ENCODE results near the gene CAMSAP1. TPM values are rescaled to one million over a fixed set of nuclear protein-coding genes. Genes with fewer than 3 reads are reported as not detected.
"Not testable (repeated sequence)": the region's sequence is repeated elsewhere in the genome, so short reads cannot be mapped to it uniquely, and the experiment has no call there.

CAMSAP1 gene
- total and polyA plus RNA-seq, 11 donors, result 10.9 to 38.3 (median 19.9) TPM

DNA sequence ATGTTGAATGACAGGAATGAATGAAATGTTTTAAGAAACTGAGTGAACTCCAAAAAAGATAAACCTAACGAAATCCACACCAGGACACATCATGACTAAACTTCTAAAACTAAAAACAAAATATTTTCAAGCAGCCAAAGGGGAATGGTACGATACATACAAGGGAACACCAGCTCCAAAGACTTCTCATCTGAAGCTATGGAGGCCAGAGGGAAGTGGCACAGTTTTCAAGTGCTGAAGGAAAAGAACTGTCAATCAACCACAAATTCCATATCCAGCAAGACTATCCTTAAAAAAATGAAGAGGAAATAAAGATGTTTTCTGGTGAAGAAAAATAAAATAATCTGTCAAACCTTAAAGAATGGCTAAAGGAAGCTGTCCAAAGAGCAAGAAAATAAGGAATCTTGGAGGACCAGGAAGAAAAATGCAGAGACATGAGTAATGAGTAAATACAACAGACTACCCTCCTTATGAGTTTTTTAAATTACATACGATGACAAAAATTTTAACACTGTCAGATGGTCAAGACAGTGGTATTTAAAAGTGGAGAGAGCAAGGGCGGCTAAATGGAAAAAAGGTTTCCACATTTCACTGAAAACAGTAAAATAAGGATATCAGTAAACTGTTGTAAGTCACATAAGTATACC, 12.0 kb downstream of the CAMSAP1 start:
- no peak for TF ChIP-seq CTCF (IDR thresholded peaks at IDR 0.05)
- no peak for TF ChIP-seq POLR2A (IDR thresholded peaks at IDR 0.05)
- Histone ChIP-seq H3K4me3 (no peak overlapping the region), H3K27ac (no peak overlapping the region), H3K36me3 (no peaks in the 10 kb centered on the region), H3K4me1 (peaks cover 0 to 52% (median 21%) of the 10 kb centered on the region in 12 donors), H3K9me3 (peaks cover 0 to 23% (median 0%) of the 10 kb centered on the region in 12 donors), H3K27me3 (no peaks in the 10 kb centered on the region)
- intact Hi-C loops (cut with DNase I), result no loop called here
- WGBS, 4 donors, result 93 to 95% (median 94%) methylated on average over 4 of the region's 4 CpGs
- ATAC-seq, result no peak
- no peak for DNase-seq

DNA sequence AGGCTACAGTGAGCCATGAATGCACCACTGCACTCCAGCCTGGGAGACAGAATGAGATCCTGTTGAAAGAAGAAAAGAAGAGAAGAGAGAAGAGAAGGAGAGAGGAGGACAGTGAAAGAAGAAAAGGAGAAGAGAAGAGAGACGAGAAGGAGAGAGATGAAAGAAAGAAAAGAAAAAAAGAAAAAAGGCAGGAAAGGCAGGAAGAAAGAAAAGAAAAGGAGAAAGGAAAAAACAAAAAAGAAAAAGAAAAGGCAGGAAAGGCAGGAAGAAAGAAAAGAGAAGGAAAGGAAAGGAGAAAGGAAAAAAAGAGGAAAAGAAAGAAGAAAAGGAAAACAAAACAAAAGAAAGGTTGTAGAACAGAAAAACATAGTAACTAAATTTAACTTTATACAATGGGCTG, 14.2 kb downstream of the CAMSAP1 start:
- DNase-seq (no peak), ATAC-seq (no peak)
- intact Hi-C loops (cut with DNase I), result no loop called here
- no peak overlapping the region for H3K4me3 ChIP-seq
- WGBS, 4 donors, result 64 to 84% (median 81%) methylated on average over 1 of the region's 1 CpG
- TF ChIP-seq CTCF (IDR thresholded peaks at IDR 0.05) (no peak), POLR2A (IDR thresholded peaks at IDR 0.05) (no peak)
- H3K36me3 ChIP-seq, result no peaks in the 10 kb centered on the region
- H3K27me3 ChIP-seq, result no peaks in the 10 kb centered on the region
- peak overlapping the region in 1 of 12 donors; percentile 10 for H3K27ac ChIP-seq
- H3K9me3 ChIP-seq, result peaks cover 0 to 14% (median 0%) of the 10 kb centered on the region in 12 donors
- peaks cover 0 to 62% (median 38%) of the 10 kb centered on the region in 12 donors for H3K4me1 ChIP-seq

- DNase-seq; H3K4me3 ChIP-seq; ATAC-seq; H3K27ac ChIP-seq; H3K36me3 ChIP-seq; H3K27me3 ChIP-seq; intact Hi-C loops (cut with DNase I): not testable (repeated sequence)
- H3K9me3 ChIP-seq, result peaks cover 0 to 12% (median 0%) of the 10 kb centered on the region in 12 donors
- peaks cover 6 to 69% (median 45%) of the 10 kb centered on the region in 12 donors for H3K4me1 ChIP-seq
- 96 to 98% (median 97%) methylated on average over 6 of the region's 6 CpGs for WGBS, 4 donors
These were observed 15.0 kb downstream of the CAMSAP1 start for GRCh38 chr9:135892327-135892726.

- Histone ChIP-seq H3K9me3 (peaks cover 0 to 12% (median 0%) of the 10 kb centered on the region in 12 donors), H3K4me1 (peaks cover 15 to 73% (median 56%) of the 10 kb centered on the region in 12 donors), H3K4me3 (no peak overlapping the region), H3K27me3 (no peaks in the 10 kb centered on the region), H3K36me3 (no peaks in the 10 kb centered on the region), H3K27ac (peak overlapping the region in 1 of 12 donors; percentile 10)
- WGBS, 4 donors, result 58 to 75% (median 69%) methylated on average over 8 of the region's 8 CpGs
- TF ChIP-seq POLR2A (IDR thresholded peaks at IDR 0.05), result no peak
- no peak for TF ChIP-seq CTCF (IDR thresholded peaks at IDR 0.05)
- no peak for DNase-seq
- intact Hi-C loops (cut with DNase I), result no loop called here
- ATAC-seq, result no peak
These were observed 16.2 kb downstream of the CAMSAP1 start for GRCh38 chr9:135891027-135891631.
